HG03060 (cell line): ENCODE results near the gene TNN.
A peak's percentile ranks its signal among the peaks of the same experiment; 100 is the strongest.
"Not testable (repeated sequence)": the region's sequence is repeated elsewhere in the genome, so short reads cannot be mapped to it uniquely, and the experiment has no call there.

Experiments used
- ATAC-seq: cut with Tn5 transposase; IDR thresholded peaks from one replicate; pipeline ENCODE4 v1.9.1; 2021; ENCODE audit warnings: low read depth, moderate number of reproducible peaks; ENCODE audit not compliant: unreplicated experiment

Gene TNN, protein sequence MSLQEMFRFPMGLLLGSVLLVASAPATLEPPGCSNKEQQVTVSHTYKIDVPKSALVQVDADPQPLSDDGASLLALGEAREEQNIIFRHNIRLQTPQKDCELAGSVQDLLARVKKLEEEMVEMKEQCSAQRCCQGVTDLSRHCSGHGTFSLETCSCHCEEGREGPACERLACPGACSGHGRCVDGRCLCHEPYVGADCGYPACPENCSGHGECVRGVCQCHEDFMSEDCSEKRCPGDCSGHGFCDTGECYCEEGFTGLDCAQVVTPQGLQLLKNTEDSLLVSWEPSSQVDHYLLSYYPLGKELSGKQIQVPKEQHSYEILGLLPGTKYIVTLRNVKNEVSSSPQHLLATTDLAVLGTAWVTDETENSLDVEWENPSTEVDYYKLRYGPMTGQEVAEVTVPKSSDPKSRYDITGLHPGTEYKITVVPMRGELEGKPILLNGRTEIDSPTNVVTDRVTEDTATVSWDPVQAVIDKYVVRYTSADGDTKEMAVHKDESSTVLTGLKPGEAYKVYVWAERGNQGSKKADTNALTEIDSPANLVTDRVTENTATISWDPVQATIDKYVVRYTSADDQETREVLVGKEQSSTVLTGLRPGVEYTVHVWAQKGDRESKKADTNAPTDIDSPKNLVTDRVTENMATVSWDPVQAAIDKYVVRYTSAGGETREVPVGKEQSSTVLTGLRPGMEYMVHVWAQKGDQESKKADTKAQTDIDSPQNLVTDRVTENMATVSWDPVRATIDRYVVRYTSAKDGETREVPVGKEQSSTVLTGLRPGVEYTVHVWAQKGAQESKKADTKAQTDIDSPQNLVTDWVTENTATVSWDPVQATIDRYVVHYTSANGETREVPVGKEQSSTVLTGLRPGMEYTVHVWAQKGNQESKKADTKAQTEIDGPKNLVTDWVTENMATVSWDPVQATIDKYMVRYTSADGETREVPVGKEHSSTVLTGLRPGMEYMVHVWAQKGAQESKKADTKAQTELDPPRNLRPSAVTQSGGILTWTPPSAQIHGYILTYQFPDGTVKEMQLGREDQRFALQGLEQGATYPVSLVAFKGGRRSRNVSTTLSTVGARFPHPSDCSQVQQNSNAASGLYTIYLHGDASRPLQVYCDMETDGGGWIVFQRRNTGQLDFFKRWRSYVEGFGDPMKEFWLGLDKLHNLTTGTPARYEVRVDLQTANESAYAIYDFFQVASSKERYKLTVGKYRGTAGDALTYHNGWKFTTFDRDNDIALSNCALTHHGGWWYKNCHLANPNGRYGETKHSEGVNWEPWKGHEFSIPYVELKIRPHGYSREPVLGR (N-terminal part only)

DNA sequence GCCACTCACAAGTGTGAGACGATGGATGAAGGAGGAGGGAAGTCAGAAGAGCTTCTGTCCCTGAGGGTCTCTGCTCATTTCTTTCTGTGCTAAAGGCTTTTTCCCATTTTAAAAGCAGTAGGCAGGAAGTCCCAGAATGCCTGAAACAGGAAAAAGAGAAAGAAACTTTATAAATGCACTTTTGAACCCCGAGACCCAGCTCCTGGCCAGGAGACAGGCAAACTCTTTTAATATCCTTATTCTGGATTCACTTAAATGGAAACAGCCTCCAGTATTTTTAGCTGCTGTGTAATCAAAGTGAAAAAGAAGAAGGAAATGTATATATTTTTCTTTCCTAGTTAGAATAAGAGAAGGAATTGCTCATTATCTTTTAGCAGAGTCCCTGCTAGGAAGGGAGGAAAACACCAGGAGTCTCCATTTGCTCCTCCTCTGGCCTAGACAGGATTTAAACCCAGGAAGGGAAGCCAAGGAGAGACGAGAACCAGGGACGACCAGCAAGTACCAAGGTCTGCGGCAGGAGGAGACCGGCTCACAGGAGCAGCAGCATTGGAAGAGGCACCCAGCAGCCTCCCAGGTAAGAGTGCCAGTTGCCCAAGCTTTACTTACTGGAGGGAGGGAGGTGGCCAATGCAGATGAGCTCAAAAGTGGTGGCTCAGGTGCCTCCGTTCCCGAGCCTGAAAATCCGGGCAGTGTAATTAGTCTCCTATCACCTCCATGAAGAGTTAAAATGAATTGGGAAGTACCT lies at the start of gene TNN:
TSS of gene TNN (plus strand) at position 472 of the 745 bp plus-strand sequence. CDS start 9,586 bp downstream, outside the sequence.
- ATAC-seq = no peak

DNA sequence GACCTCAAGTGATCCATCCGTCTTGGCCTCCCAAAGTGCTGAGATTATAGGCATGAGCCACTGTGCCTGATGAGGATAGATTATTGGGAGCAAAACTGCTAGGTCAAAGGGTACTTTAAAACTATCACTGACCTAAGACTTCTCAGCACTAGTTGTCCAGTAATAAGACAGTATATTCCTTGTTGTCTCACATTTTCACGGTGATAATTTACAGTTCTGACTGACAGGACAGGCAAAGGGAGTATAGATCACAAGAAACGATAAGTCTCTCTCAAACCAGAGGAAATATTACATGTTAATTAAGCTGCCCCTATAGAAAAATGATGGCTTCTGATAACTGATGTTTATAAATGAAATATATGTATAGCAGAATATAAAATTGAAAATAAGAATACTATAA lies 48.1 kb upstream of the TNN start:
- no peak for ATAC-seq

DNA sequence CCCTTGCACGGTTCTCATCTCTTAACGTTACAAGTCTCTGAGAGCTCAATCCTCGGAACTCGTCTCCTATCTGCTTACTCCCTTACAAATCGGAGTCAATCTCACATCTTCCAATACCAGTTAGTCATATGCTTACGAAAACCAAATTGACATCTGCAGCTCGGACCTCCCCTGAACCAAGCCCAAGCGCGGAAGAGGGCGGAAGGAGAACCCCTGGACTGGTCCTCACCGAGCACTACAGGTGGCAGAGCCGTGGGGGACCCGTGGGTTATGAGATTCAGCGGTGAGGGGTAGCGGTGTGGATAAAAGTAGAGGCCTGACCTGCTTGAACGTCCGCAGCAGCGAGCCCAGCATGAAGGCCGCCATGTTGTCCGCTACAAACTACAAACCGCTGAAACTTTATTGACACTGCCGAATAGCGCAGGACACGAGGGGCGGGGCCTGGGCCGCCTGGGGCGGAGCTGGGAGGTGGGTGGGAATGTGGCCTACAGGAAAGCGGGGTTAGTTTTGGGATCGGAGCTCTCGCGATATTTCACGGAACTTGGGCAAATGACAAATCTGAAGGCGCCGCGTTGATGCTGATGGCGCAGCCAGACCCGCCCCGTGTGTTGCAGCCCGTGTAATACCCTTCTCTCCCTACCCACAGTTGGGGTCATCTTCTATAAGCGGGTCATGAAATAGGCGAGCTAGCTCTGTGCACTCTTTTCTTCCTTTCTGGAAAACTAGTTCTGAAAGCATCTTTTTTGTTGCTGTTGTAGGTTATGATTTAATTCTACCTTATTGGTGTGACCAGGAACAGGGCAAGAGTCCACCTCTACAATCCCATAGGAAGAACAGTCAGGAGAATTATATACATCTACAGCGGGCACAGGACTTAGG lies 44.4 kb upstream of the TNN start, which contains the start of gene MRPS14:
TSS of gene MRPS14 (minus strand) at position 383 of the 879 bp plus-strand sequence. CDS start at position 366, 17 bp downstream.
- peak; percentile 86 for ATAC-seq

DNA sequence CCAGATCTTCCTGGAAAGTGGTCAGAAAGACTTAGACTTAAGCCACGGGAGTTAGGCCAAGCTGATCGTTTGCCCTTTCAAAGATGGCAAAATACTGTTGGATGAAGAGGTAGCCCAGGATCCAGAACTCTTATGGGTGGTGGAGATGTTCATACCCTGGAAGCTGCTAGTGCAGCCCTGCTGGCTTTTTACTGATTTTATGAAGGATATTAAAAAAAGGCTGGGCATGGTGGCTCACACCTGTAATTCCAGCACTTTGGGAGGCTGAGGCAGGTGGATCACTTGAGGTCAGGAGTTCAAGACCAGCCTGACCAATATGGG lies 43.8 kb upstream of the TNN start:
- not testable (repeated sequence) for ATAC-seq

DNA sequence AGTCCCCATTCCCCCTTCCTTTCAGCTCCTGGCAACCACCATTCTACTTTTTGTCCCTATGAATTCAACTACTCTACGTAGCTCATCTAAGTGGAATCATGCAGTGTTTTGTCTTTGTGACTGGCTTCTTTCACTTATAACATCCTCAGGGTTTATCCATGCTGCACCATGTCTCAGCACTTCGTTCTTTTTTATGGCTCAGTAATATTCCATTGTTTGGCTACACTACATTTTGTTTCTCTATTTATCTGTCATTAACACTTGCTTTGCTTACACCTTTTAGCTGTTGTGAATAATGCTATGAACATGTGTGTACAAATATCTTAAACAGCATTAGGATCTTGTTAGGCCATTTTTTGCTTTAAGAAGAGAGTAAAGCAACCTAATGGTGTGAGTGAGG lies 42.9 kb upstream of the TNN start:
- no peak for ATAC-seq

DNA sequence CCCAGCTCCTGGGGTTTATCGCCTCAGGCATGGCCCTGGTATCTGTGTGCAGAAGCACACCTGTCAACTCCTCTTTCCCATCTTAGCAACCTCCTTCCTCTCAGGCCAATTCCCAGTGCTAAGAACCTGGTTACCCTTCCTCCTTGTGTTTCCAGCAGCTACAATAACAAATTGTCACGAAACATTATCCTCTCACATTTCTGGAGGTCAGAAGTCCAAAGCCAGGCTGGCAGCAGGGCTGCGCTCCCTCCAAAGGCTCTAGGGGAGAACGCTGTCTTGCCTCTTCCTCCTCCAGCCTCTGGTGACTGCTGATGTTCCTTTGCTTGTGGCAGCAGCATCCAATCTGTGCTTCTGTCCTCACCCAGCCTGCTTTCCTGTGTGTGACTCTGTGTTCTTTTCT lies 33.7 kb upstream of the TNN start:
- no peak for ATAC-seq

DNA sequence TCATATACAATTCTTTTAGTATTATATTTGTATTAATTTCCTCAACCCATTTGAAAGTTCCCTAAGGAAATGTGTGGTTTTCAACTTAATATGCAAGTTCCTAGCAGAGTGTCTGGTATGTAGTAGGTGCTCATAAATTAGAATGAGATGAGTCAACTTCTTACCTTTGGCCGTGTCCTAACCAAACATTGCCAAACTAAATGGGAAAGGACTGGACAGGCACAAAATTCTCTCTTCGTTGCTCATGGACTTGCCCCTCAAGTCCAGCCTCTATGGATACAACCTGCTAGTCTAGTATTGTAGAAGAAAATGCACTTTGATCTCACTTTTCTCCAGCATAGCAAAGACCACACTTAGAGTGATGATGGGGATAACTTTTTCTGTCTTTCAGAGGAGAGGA lies 32.9 kb upstream of the TNN start:
- no peak for ATAC-seq

DNA sequence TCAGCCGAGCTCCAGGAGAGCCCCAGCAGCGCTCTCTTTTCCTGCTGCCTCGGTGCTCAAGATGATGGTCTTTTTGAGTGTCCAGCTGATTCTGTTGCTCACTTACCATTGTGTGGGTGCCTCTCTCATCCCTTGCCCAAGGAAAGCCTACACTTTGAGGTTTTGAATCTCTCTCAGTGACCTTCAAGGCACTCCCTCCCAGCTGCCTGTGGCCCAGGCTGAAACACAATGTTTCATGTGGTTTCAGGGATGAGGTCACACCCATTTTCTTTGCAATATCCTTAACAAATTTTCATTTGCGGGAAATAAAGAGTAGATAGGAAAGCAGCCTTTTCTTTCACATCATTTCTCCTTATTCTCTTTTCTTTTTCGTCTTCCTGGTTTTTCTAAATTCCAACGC lies 31.8 kb upstream of the TNN start:
- ATAC-seq = no peak

DNA sequence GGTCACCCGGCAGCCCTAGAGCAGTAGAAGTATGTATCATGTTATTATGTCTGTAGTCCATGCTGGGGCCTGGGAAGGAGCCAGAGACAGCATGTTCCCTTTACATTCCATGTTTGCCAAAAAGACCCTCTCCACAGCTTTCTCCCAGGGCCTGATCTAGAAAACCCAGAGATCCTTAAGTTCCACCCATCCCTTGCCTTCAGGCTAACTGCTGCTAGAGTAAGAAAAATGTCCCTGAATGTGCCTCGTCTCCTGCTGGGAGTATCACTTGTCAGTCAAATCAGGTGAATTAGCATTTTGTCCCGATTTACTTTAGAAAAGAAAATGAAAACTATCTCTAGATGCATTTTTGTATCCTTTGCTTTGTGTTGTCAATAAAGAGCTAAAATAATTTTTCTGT lies 31.2 kb upstream of the TNN start:
- ATAC-seq = no peak

DNA sequence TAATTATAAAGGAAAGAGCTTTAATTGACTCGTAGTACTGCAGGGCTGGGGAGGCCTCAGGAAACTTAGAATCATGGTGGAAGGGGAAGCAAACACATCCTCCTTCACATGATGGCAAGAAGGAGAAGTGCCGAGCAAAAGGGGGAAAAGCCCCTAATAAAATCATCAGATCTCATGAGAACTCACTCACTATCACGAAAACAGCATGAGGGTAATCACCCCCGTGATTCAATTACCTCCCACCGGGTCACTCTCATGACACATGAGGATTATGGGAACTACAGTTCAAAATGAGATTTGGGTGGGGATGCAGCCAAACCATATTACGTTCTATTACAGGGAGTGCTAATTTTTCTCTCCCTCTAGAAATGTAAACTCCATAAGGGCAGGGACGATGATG lies 30.2 kb upstream of the TNN start:
- no peak for ATAC-seq

DNA sequence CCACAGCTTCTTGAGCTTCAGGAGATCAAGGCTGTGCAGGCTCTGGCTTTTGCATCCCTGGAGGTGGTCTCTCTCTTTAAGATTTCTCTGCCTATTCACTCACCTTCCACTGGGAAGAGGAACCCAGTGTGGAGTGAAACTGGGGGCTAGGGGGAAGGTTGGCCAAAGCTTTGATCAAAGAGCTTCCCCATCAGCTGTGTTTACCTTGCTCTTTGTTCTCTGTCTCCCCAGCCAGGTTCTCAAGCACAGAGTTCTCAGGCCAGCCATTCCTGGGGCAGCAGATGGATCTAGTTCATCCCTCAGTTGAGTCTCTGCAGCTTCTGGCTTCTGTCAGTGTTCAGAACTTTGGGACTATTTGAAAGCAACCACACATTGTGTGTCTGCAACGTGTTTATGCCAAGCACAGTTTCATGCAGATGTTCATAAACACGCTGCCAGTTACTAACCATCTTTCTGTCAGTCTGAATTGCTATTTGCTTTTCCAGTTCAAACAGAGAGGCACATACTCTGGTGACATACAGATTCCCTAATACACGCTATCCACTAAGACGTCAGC lies 27.2 kb upstream of the TNN start:
- no peak for ATAC-seq

DNA sequence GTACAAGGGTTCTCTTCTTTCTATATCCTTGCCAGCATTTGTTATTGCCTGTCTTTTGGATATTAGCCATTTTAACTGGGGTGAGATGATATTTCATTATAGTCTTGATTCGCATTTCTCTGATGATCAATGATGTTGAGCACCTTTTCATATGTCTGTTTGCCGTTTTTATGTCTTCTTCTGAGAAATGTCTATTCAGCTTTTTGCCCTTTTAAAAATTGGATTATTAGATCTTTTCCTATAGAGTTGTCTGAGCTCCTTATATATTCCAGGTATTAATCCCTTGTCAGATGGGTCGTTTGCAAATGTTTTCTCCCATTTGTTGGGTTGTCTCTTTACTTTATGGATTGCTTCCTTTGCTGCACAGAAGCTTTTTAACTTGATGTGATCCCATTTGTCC lies 25.0 kb upstream of the TNN start:
- ATAC-seq = no peak

DNA sequence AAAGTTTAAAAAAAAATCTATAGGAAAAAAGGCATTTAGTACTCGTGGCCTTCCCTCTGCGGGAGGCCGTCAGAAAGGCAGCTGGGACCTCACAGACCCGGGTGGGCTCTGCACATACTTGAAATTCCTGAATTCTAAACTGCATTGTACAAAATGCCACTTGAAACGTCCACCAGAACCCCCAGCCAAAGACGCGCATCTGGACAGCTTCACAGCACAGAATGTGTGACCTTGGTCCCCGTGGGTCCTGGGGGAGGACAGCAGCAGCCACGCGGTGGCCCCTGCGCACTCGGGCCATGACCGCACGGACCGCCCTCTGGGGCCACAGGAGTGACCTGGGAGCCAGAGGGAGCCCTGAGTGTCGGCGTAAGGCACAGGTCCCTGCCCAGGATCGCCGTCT lies 23.8 kb upstream of the TNN start:
- ATAC-seq = no peak

DNA sequence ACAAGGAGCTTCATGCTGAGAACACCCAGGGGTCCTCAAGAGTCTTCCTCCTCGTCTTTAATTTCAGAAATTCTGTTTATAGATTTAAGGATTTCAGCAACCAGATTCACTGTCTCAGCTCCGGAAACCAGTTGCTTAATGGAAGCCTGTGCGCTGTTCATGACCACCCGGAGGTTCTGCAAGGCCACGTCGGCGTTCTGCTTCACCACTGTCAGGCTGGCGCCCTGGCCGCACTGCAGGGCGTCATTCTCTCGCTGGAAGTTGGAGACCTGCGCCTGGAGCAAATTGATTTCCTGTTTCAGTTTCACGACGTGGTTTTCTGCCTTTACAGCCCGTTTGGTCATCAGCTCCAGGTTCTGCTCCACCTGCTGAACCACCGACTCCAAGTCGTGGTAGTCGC lies 23.0 kb upstream of the TNN start:
- not testable (repeated sequence) for ATAC-seq

DNA sequence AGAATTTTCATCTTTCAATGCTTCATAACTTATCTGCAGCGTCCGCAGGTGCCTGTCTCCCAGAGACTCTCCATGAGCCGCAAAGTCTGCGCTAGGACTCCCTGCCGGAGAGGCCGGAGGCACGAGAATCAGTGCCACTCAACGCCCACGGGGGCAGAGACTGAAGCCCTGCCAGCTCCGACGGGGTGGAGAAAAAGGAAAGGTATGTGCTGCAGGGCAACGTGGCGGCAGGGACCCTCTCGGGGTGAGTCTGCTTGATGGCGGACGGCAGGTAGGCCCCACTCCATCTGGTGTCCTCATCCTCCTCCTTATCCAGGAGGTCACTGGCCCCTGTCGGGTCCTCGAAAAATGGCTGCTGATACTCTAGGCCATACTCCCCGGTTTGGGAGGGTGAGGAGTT lies 22.5 kb upstream of the TNN start:
- ATAC-seq = no peak

DNA sequence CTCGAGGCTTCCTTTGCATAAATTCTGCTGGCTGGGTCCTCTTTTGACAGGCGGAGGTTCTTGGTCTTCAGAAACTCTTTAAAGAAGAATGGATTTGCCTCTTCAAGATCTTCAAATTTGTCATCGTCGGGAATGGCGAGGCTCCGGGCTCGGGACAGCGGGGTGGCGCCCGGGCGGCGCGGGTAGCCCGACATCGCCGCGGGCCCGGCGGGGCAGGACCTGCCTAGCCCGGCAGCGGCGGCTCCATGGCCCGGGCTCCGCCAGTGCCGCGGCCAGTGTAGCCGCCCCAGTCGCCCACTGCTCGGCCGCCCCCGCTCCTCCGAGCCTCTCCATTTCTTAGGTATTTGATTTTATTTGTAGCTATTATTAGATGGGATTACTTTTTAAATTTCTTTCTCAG lies 22.1 kb upstream of the TNN start:
- ATAC-seq = no peak

DNA sequence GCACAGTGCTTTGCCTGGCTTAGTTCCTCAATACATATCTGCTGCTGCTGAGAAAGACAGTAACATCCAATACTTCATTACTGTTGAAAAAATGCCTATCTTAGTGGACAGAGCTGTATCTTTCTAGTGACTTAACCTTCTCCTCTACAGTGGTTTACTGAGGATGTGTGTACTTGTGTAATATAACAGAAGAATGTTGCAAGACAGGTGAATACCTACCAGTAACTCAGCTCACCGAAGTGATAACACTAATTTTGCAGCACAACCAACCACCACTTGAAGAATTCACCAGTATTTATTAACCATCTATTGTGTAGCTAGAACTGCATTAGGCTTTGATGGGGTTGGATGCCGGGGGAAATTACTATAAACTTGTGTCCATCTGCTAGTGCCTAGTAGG lies 16.6 kb upstream of the TNN start:
- no peak for ATAC-seq

DNA sequence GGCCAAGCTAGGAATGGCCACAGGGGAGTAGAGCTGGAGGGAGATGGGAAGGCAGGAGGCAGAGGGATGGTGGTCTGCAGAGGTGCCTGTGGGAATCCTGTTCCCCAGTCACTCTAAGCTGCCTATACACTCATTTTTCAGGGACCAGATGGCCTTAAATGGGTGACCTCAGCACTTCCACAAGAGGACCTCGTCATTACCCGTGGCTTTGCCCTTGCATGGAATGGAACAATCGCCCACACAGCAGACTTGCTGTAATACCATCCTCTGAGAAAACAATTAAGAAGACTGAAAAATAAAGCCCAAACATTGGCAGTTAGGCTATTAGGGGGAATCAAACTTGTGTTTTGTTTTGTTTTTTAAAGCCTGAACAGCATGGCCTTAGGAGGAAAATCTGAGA lies 12.9 kb upstream of the TNN start:
- no peak for ATAC-seq

DNA sequence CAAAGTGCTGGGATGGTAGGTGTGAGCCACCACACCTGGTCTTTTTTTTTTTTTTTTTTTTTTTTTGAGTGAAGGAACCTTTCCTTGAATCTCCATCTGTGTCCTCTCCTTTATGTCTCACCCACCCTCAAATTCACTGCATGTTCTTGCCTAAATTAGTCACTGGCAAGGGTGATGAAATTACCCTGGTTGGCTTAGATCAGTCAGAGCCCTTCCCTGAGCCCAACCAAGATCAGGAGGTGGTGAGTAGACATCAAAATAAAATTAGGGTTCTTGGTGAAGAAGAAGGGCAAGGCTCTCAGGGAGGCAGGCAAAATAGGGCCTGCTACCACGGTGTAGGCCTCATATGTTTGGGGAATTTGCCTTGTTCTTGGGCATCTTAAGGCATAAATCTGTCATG lies 5.3 kb upstream of the TNN start:
- no peak for ATAC-seq
